HG03103 (cell line): Measurements from ENCODE around the gene TMLHE.
"Not testable (repeated sequence)": the region's sequence is repeated elsewhere in the genome, so short reads cannot be mapped to it uniquely, and the experiment has no call there.

Source experiments
- ATAC-seq: cut with Tn5 transposase; IDR thresholded peaks from one replicate; pipeline ENCODE4 v1.9.1; 2021; ENCODE audit warnings: low read depth; ENCODE audit not compliant: unreplicated experiment

The TMLHE gene

DNA sequence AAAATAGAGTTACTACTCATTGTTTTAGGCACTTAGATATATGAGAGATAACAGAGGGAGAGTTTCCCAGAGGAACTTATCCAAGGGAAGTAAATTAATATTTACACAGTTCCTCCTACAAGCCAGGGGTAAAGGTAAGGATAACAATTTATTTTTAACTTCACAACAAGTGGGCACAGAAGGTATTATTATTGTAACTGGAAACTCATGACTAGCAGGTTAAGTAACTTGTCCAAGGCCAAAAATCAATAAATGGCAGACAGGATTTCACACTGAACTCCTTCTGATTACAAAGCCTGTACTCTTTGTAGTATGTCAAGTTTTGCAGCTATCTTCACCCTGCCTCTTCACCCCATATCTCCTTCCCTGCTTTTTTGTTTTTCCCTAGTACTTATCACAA is 107.5 kb downstream of the TMLHE start:
- ATAC-seq, result no peak

DNA sequence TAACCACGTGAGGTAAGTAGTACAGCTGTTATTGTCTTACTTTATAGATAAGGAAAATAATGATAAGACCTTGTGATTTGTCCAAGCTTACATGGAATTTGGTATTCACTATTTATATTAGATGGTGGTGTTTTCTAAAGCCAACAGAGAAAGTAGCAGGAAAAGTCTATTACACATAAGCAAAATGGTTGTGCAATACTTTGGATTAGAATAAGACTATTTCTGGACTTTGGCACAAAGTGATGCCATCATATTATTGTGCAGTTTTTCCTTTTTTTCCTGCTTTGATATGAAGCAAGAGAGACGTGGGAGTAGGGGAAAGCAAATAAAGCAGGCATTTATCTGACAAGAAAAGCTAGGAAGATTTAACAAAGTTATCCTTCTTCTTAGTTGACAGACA is 117.6 kb downstream of the TMLHE start:
- ATAC-seq, result not testable (repeated sequence)

DNA sequence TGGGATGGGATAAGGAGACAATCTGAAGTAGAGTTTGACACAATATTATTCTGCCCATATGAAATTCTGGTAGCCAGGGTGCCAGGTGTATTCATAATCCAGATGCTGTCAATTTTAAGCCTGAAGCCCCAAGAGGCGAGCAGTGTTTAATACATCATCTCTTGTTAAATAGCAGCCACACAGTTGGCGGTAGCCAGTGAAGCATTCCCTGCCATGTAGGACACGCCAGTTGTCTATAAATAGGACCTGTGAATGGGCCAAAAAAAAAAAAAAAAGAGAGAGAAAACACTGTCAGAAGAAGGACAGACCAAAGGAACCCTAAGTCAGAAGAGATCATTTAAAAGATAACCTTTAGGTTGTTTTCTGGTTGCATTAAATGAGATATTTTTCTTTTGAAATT is 121.3 kb downstream of the TMLHE start:
- not testable (repeated sequence) for ATAC-seq

DNA sequence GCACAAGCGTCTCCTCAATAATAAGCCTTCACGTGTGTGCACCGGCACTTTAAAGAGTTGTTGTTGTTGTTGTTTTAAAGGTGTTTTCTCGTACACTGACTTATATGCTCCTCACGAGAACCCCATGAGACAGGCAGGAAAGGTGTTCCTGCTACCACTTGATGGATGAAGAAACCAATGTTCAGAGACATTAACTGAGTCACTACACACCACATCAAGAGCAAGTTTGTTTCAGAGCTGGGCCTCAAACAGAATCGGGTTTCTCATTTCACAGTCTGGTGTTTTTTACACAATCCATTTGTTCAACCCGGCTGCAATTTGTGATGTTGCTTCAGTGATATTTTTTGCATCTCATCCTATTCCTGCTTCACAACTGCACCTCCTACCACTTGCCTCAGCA is 135.6 kb downstream of the TMLHE start:
- ATAC-seq, result not testable (repeated sequence)

DNA sequence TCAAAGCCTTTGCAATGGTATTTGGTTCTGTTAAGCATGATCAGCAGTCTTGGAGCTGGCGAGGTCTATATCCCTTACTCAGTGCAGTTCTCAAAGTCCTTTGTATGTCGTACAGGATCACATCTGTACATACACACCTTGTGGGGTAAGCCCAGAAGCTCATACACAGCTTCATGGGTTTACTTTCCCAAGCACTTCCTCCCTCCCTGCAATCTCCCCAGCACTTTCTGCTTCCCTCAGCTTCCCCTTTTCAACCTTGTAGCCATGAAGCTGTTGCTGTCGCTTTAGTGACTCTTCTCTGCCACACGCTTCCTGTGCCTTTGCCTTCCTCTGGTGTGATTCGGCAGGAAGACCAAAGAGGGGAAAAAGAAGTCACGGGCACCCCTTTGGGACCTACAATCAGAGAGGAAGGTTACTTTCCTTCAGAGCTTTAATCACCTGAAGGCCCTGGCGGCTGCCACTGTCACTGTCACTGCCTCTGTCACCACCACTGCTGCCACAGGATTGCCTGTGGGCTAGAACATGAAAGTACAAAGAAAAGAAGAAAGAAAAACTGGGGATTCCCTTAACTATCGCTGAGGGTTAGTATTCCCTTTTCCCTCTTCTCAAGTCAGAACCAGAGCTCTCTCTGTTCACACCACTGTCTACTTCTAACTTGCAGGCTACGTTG is 146.3 kb downstream of the TMLHE start:
- not testable (repeated sequence) for ATAC-seq

DNA sequence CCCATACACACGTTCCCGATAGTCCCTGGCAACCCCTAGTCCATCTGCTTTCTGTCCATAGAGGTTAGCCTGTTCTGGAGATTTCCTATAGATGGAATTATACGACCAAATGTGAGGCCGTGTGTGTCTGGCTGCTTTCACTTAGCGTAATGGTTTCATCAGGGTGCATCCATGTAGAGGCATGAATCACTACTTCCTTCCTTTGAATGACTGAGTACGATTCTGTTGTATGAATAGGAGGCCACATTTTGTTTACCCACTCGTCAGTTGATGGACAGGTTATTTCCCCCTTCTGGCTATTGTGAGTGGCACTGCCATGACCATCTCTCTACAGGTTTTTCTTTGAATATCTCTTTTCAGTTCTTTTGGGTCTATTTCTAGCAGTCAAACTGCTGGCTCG is 152.3 kb downstream of the TMLHE start:
- ATAC-seq, result not testable (repeated sequence)

DNA sequence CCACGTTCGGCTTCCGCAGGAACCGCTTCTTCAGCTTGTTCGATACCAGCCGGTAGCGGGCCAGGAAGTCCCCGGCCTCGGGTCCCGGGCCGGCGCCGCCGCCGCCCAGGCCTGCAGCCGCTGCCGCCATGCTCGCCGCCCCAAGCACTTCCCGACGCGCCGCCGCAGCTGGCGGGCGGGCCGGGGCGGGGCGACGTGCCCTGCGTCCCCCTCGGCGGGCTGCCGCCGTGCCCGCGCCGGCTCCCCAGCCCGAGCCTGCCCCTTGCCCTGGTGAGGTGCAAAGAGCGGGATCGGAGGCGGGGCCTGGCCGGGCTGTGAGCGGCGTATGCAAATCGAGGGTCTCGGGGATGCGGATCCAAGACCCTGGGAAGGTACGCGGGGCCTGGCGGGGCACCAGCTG is 154.3 kb downstream of the TMLHE start, which contains the start of gene F8A3:
F8A3 (minus strand) TSS at position 150 of the 400 bp plus-strand sequence; CDS start at position 130, 20 bp downstream.
- ATAC-seq, result peak; percentile 63

DNA sequence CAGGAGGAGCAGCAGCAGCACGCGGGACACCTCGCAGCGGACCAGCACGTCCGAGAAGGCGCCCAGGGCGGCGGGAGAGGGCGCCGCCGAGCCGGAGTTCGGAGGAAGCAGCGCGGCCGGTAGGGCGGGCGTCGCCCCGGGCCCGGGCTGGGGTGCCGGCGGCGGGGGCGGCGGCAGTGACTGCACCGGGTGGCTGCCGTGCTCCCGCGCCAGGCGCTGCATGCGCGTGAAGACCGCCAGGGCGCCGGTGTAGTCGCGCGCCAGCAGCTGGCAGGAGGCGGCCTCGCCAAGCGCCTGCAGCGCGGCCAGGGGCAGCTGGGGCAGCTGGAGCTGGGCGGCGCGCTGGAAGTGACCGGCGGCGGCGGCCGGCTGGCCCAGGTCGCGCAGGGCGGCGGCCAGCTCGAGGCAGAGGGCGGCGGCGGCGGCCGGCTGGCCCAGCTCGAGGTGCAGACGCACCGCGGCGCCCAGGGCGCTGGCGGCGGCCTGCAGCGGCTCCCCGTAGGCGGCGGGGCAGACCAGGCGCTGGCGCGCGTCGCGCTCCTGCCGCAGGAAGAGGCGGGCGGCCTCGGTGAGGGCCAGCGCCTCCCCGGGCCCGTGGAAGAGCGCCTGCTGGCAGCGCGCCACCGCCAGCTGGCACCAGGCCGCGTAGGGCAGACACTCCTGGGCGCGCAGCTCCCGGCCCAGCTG is 154.8 kb downstream of the TMLHE start:
- peak; percentile 43 for ATAC-seq

DNA sequence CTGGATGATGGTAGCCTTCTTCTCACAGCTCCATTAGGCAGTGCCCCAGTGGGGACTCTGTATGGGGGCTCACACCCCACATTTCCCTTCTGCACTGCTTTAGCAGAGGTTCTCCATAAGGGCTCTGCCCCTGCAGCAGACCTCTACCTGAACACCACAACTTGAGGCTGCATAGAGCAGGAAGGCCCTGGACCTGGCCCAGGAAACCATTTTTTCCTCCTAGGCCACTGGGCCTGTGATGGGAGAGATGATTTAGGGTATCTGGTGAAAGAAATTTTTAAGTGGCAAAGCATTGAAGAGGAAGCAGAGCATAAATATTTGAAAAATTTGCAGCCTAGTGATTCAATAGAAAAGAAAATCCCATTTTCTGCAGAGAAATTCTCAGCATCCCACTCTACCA is 171.7 kb downstream of the TMLHE start:
- ATAC-seq, result no peak
